HepG2 (cell line): Measurements from ENCODE around the gene TARS3. TPM values are rescaled to one million over a fixed set of nuclear protein-coding genes. Genes with fewer than 3 reads are reported as not detected.

Experiments
- ATAC-seq: fragments of 200-7000 bp; cut with Tn5 transposase; 3 replicates; pipeline ENCODE4 v1.9.1; 2020; ENCODE audit warnings: mild to moderate bottlenecking, moderate library complexity
- BruUV-seq: library from RNA; stranded (reverse); fragments of 400-500 nt; replicated peaks from 2 replicates; lab custom pipeline; 2021; lab: Mats Ljungman, UMichigan
- CTCF ChIA-PET: fragments of 300-600 bp; formaldehyde crosslinking; extraction: SDS; loops from one replicate; lab custom pipeline; 2021; ENCODE audit warnings: low total read pairs, inconsistent platforms, low intra/inter-chr PET ratio; lab: Yijun Ruan, JAX
- POLR2A ChIA-PET: fragments of 350-600 bp; sonication (Branson Sonifier 250); formaldehyde crosslinking; loops from one replicate; lab custom pipeline; 2020; ENCODE audit warnings: antibody characterized with exemption, inconsistent platforms; lab: Yijun Ruan, JAX
- DNase-seq: peaks from one replicate; pipeline ENCODE4 v3.0.0-alpha.2; 2015; ENCODE audit warnings: low spot score
- FAIRE-seq: peaks from 3 replicates; lab custom pipeline; 2011; peaks lifted over from hg19 to GRCh38; lab: Jason Lieb, UNC
- H2AFZ ChIP-seq: one replicate; pipeline ENCODE4 v1.6.1; 2011; ENCODE audit warnings: low read length, inconsistent platforms
- H3K27ac ChIP-seq: fragments of 300-600 bp; 3 replicates; pipeline ENCODE4 v1.8.0; 2011; ENCODE audit warnings: mixed run types, mild to moderate bottlenecking, mixed read lengths, low read length, inconsistent platforms; ENCODE audit not compliant: insufficient read depth; ENCODE audit errors: extremely low read length
- H3K27me3 ChIP-seq, 2 experiments: fragments of 200-600 bp in 1 of 2; 2 replicates in 1 of 2; 3 replicates in 1 of 2; pipeline versions ENCODE4 v1.6.0 to v1.8.0; 2011; ENCODE audit warnings: low read length in 2 of 2, mild to moderate bottlenecking in 2 of 2, moderate library complexity in 2 of 2, inconsistent platforms in 1 of 2; ENCODE audit not compliant: insufficient read depth in 2 of 2, control insufficient read depth in 1 of 2
- H3K36me3 ChIP-seq, 2 experiments: fragments of 200-600 bp in 1 of 2; replicated peaks in 1 of 2; 2 replicates in 1 of 2; 3 replicates in 1 of 2; pipeline versions ENCODE4 v1.5.1 to v1.8.0; 2011; ENCODE audit warnings: low read length in 2 of 2, inconsistent platforms in 1 of 2; ENCODE audit not compliant: insufficient read depth in 2 of 2, control insufficient read depth in 1 of 2
- H3K4me1 ChIP-seq: 2 replicates; pipeline ENCODE4 v1.5.1; 2012; ENCODE audit warnings: low read length, inconsistent platforms; ENCODE audit not compliant: insufficient read depth
- H3K4me2 ChIP-seq: 2 replicates; pipeline ENCODE4 v1.6.0; 2011; ENCODE audit warnings: low read depth, low read length, inconsistent platforms
- H3K4me3 ChIP-seq, 3 experiments: fragments of 200-600 bp in 1 of 3; sonication (generic), shearing (Covaris generic) in 1 of 3; replicated peaks in 1 of 3; 2 replicates each; pipeline ENCODE4 v1.5.1; 2011 to 2016; ENCODE audit warnings: low read length in 3 of 3, inconsistent platforms in 2 of 3, low read depth in 2 of 3, mild to moderate bottlenecking in 2 of 3, control low read depth in 1 of 3, mixed read lengths in 1 of 3; ENCODE audit not compliant: insufficient read depth in 1 of 3
- H3K79me2 ChIP-seq: one replicate; pipeline ENCODE4 v1.6.1; 2011; ENCODE audit warnings: low read length, inconsistent platforms; ENCODE audit not compliant: insufficient read depth
- H3K9ac ChIP-seq: 2 replicates; pipeline ENCODE4 v1.6.0; 2011; ENCODE audit warnings: mild to moderate bottlenecking, low read depth, low read length, inconsistent platforms; ENCODE audit not compliant: insufficient read depth
- H3K9me3 ChIP-seq: 2 replicates; pipeline ENCODE4 v1.5.1; 2012; ENCODE audit warnings: mild to moderate bottlenecking, low read length
- H4K20me1 ChIP-seq: 2 replicates; pipeline ENCODE4 v1.6.0; 2011; ENCODE audit warnings: inconsistent platforms, mild to moderate bottlenecking, low read length, moderate library complexity; ENCODE audit not compliant: insufficient read depth
- GRHL1 ChIP-seq: sonication (generic); formaldehyde crosslinking; conservative IDR thresholded peaks from 2 replicates; pipeline ENCODE4 v1.8.0; 2022; ENCODE audit warnings: missing genetic modification reagents
- HDAC2 ChIP-seq: sonication (generic); formaldehyde crosslinking; IDR thresholded peaks from 2 replicates; pipeline ENCODE4 v1.4.0; 2020; ENCODE audit warnings: missing genetic modification reagents
- IRF2 ChIP-seq: IDR thresholded peaks from 2 replicates; pipeline ENCODE4 v1.6.1; 2018; ENCODE audit warnings: missing genetic modification reagents, missing compliant biosample characterization
- NFE2 ChIP-seq: sonication (generic); formaldehyde crosslinking; IDR thresholded peaks from 2 replicates; pipeline ENCODE4 v1.4.0; 2020; ENCODE audit warnings: missing genetic modification reagents
- PBX2 ChIP-seq: IDR thresholded peaks from 2 replicates; pipeline ENCODE4 v1.6.1; 2016; ENCODE audit warnings: control low read depth
- SAP130 ChIP-seq: IDR thresholded peaks from 2 replicates; pipeline ENCODE4 v1.6.1; 2016; ENCODE audit warnings: low read depth
- SMAD3 ChIP-seq: sonication (generic); formaldehyde crosslinking; IDR thresholded peaks from 2 replicates; pipeline ENCODE4 v1.4.0; 2020; ENCODE audit warnings: missing genetic modification reagents
- TBL1XR1 ChIP-seq: fragments of 150-350 bp; IDR thresholded peaks from 2 replicates; pipeline ENCODE4 v1.6.1; 2014; ENCODE audit warnings: borderline replicate concordance, low read length; ENCODE audit not compliant: partially characterized antibody
- TFDP1 ChIP-seq: IDR thresholded peaks from 2 replicates; pipeline ENCODE4 v1.6.1; 2016; ENCODE audit warnings: missing compliant biosample characterization, missing genetic modification reagents, borderline replicate concordance
- XBP1 ChIP-seq: sonication (generic); formaldehyde crosslinking; IDR thresholded peaks from 2 replicates; pipeline ENCODE4 v1.5.0; 2020; ENCODE audit warnings: missing genetic modification reagents
- ZBTB49 ChIP-seq: sonication (generic); formaldehyde crosslinking; IDR thresholded peaks from 2 replicates; pipeline ENCODE4 v1.4.0; 2020; ENCODE audit warnings: missing genetic modification reagents, borderline replicate concordance
- ZNF136 ChIP-seq: sonication (generic); formaldehyde crosslinking; IDR thresholded peaks from 2 replicates; pipeline ENCODE4 v1.8.1; 2022; ENCODE audit warnings: low read depth, mild to moderate bottlenecking, moderate library complexity, missing genetic modification reagents
- ZNF317 ChIP-seq: sonication (generic); formaldehyde crosslinking; IDR thresholded peaks from 2 replicates; pipeline ENCODE4 v1.5.0; 2020; ENCODE audit warnings: mild to moderate bottlenecking, missing genetic modification reagents
- ZNF382 ChIP-seq: sonication (generic); formaldehyde crosslinking; IDR thresholded peaks from 2 replicates; pipeline ENCODE4 v1.5.0; 2020; ENCODE audit warnings: missing genetic modification reagents, mild to moderate bottlenecking, borderline replicate concordance
- ZNF562 ChIP-seq: sonication (generic); formaldehyde crosslinking; IDR thresholded peaks from 2 replicates; pipeline ENCODE4 v1.8.0; 2022; ENCODE audit warnings: missing genetic modification reagents, borderline replicate concordance
- ZNF780A ChIP-seq: sonication (generic); formaldehyde crosslinking; IDR thresholded peaks from 2 replicates; pipeline ENCODE4 v1.8.0; 2022; ENCODE audit warnings: mild to moderate bottlenecking, missing genetic modification reagents, moderate library complexity
- ZNF891 ChIP-seq: sonication (generic); formaldehyde crosslinking; IDR thresholded peaks from 2 replicates; pipeline ENCODE4 v1.5.0; 2020; ENCODE audit warnings: mild to moderate bottlenecking, missing genetic modification reagents
- WGBS: methylation state at CpG from one replicate; pipeline ENCODE4 v1.1.6; 2017; ENCODE audit warnings: low lambda C conversion rate; 5-methylcytosine and 5-hydroxymethylcytosine counted together
- in situ Hi-C: cut with HindIII; loops from 2 replicates; pipeline ENCODE4 v1.10.0; 2017; ENCODE audit warnings: low pct_unique_long_range_greater_than_20kb; ENCODE audit not compliant: extremely low pct_ligation_motif_present
- intact Hi-C: fragments of 100-400 bp; cut with micrococcal nuclease; formaldehyde crosslinking; loops from one replicate; pipeline ENCODE4 v1.10.0; 2022; ENCODE audit not compliant: unreplicated experiment
- polyA plus RNA-seq, 8 experiments: library from polyadenylated mRNA; depleted of rRNA in 3 of 8; stranded (reverse) in 7 of 8; unstranded in 1 of 8; fragments of >200 nt; fragmentation: Illumina TruSeq in 4 of 8; extraction: Trizol in 4 of 8; gene quantifications; 2 replicates each; pipeline versions ENCODE4 v1.2.1 to v1.2.3, GENCODE V29; 2011 to 2016; ENCODE audit warnings: low read depth in 4 of 8, missing spikeins in 1 of 8, mixed read lengths in 1 of 8; ENCODE audit not compliant: insufficient read depth in 1 of 8
- total RNA-seq, 5 experiments: library from RNA; depleted of rRNA; stranded (reverse); fragments of >200 nt; fragmentation: Illumina TruSeq; extraction: Trizol; gene quantifications; 2 replicates each; pipeline ENCODE4 v1.2.3, GENCODE V29; 2016; ENCODE audit warnings: low read depth in 1 of 5

The TARS3 gene
- total and polyA plus RNA-seq, 2 of the 13 experiments (the other 11 are each of a cell fraction or from before 2014, with no cell fraction given), result 4.1 to 11.7 TPM

- no peak overlapping the region for H3K27ac ChIP-seq
- DNase-seq, result no peak
- H3K36me3 ChIP-seq, result peaks cover 0 to 3% of the 10 kb centered on the region in 2 experiments; a peak in 2 of 5 replicates
- H3K79me2 ChIP-seq, result peaks cover 7% of the 10 kb centered on the region
- no peaks in the 10 kb centered on the region for H3K27me3 ChIP-seq
- H3K4me1 ChIP-seq, result peaks cover 69% of the 10 kb centered on the region
- no peak for TF ChIP-seq SMAD3 (CRISPR knock-in tag)
- no peak for TF ChIP-seq SAP130 (CRISPR knock-in tag)
- TF ChIP-seq XBP1 (CRISPR knock-in tag), result no peak
- TF ChIP-seq ZNF317, result no peak
- no peak for TF ChIP-seq HDAC2 (CRISPR knock-in tag)
- no peak for TF ChIP-seq ZNF136 (CRISPR knock-in tag)
- no peak for TF ChIP-seq TFDP1 (CRISPR knock-in tag)
- TF ChIP-seq ZNF562 (CRISPR knock-in tag), result no peak
- TF ChIP-seq PBX2, result no peak
- TF ChIP-seq ZNF382 (CRISPR knock-in tag), result no peak
- TF ChIP-seq IRF2 (CRISPR knock-in tag), result no peak
- TF ChIP-seq TBL1XR1, result no peak
- TF ChIP-seq NFE2, result no peak
- TF ChIP-seq ZBTB49 (CRISPR knock-in tag), result no peak
- TF ChIP-seq GRHL1 (CRISPR knock-in tag), result no peak
- TF ChIP-seq ZNF780A (CRISPR knock-in tag), result no peak
- TF ChIP-seq ZNF891, result no peak
- TF ChIP-seq, all 625 proteins: peak for 0
- FAIRE-seq (no peak), ATAC-seq (no peak)
- H4K20me1 ChIP-seq, result no peaks in the 10 kb centered on the region
- in situ Hi-C loops, result no loop called here
- intact Hi-C loops, result no loop called here
- POLR2A ChIA-PET, result no interaction called here
- WGBS, result 93% methylated on average over 8 of the region's 8 CpGs
- no peaks in the 10 kb centered on the region for H3K9me3 ChIP-seq
- CTCF ChIA-PET, result no interaction called here
- no peak overlapping the region for H3K4me3 ChIP-seq
- H3K9ac ChIP-seq, result no peak overlapping the region
- no TSS peak for BruUV-seq
- no peak overlapping the region for H2AFZ ChIP-seq
- H3K4me2 ChIP-seq, result no peak overlapping the region; the same call in 1 of the 2 replicates
These were observed 113.7 kb downstream of the TARS3 start for GRCh38 chr15:101610611-101611000.
